Thymus (tissue), 2 donors: Measurements from ENCODE around the gene ARHGAP10. TPM values are rescaled to one million over a fixed set of nuclear protein-coding genes. Genes with fewer than 3 reads are reported as not detected.

Source experiments
- polyA plus RNA-seq: library from polyadenylated mRNA; stranded (reverse); fragments of 200-250 nt; gene quantifications from one replicate; pipeline ENCODE4 v1.2.3, GENCODE V29; 2013
- total RNA-seq: library from RNA; stranded (reverse); fragments of 120-200 nt; gene quantifications from one replicate; pipeline ENCODE4 v1.2.4, GENCODE V29; 2013
- donor health status: healthy.

Gene ARHGAP10
- total and polyA plus RNA-seq, 2 donors = 11.8 to 13.4 TPM

Other genes with a start within 250 kb of the ARHGAP10 start
- gene TMEM184C, start 114.7 kb upstream of the ARHGAP10 start, total RNA-seq = 14.4 TPM
- gene TMEM184C, start 114.7 kb upstream of the ARHGAP10 start, polyA plus RNA-seq = 8.2 TPM
- 16.5 TPM for gene PRMT9, start 47.9 kb upstream of the ARHGAP10 start, total RNA-seq
- gene PRMT9, start 47.9 kb upstream of the ARHGAP10 start, polyA plus RNA-seq = 9.7 TPM